Breast epithelium (tissue), 4 donors: Measurements from ENCODE around the gene TIMM10B. TPM values are rescaled to one million over a fixed set of nuclear protein-coding genes. Genes with fewer than 3 reads are reported as not detected.

Experiments used
- DNase-seq, 2 donors: peaks; one replicate each; pipeline ENCODE4 v3.0.0-alpha.2; 2019; ENCODE audit warnings: low spot score in 2 of 2
- H3K27ac ChIP-seq, 2 donors: fragments of 200-600 bp; sonication (generic) in 1 of 2; one replicate each; pipeline ENCODE4 v1.5.1; 2016 to 2019; ENCODE audit warnings: mild to moderate bottlenecking in 1 of 2
- H3K27me3 ChIP-seq, 2 donors: fragments of 200-600 bp; sonication (generic) in 1 of 2; one replicate each; pipeline versions ENCODE4 v1.5.1 to v1.6.0; 2017 to 2019; ENCODE audit warnings: control low read depth in 1 of 2, mild to moderate bottlenecking in 1 of 2
- H3K36me3 ChIP-seq: fragments of 200-600 bp; one replicate; pipeline ENCODE4 v1.5.1; 2019
- H3K4me1 ChIP-seq, 2 donors: fragments of 200-600 bp; sonication (generic); one replicate each; pipeline ENCODE4 v1.5.1; 2016 to 2019; ENCODE audit warnings: control low read depth in 1 of 2
- H3K4me3 ChIP-seq, 3 donors: fragments of 200-600 bp; sonication (generic); 1 replicate in 2 of 3; 2 replicates in 1 of 3; pipeline ENCODE4 v1.5.1; 2016 to 2019; ENCODE audit warnings: mild to moderate bottlenecking in 3 of 3, moderate library complexity in 2 of 3
- H3K9me3 ChIP-seq, 2 donors: fragments of 200-600 bp; sonication (generic) in 1 of 2; one replicate each; pipeline ENCODE4 v1.5.1; 2016 to 2019; ENCODE audit warnings: control low read depth in 1 of 2
- POLR2A ChIP-seq: fragments of 450-650 bp; IDR thresholded peaks from one replicate; pipeline ENCODE4 v1.6.1; 2016; ENCODE audit warnings: antibody characterized with exemption, mild to moderate bottlenecking, moderate library complexity
- POLR2AphosphoS5 ChIP-seq, 3 donors: sonication (generic); formaldehyde crosslinking; IDR thresholded peaks; one replicate each; pipeline ENCODE4 v1.6.1; 2017; ENCODE audit warnings: antibody characterized with exemption in 3 of 3
- intact Hi-C: fragments of 100-400 bp; cut with DNase I; formaldehyde crosslinking; loops from one replicate; pipeline ENCODE4 v1.15.1; 2023; ENCODE audit warnings: low total_unique reads
- total RNA-seq, 3 donors: library from RNA; depleted of rRNA; stranded (reverse); fragments of >200 nt; gene quantifications; one replicate each; pipeline ENCODE4 v1.1.0, GENCODE V29; 2016
- TF ChIP-seq, protein P1 (sequence below), 3 donors: fragments of 450-650 bp; IDR thresholded peaks; one replicate each; pipeline ENCODE4 v1.5.1; 2016 to 2017; ENCODE audit warnings: antibody characterized with exemption in 3 of 3, mild to moderate bottlenecking in 3 of 3, moderate library complexity in 3 of 3

TIMM10B gene
- total RNA-seq, 3 donors from 2014 or later, result 30.7 to 49.2 (median 39.3) TPM

DNA sequence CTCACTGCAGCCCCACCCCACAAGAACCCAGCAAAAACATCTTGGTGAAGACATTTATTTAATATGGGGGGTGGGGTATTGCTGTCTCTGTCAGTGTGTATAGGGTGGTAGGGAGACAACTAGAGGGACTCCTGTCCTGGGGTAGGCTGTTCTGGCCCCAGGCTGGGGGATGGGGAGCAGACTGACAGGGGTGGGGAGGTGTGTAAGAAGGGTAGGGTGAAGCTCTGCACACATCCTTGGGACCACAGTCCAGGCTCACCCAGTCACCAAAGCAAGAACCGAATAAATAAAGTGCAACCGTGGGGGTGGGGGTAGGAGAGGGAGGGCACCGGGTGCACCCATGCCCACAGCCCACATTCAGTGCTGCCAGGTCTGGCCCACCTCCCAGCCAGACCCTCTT lies 32.7 kb upstream of the TIMM10B start:
- H3K27me3 ChIP-seq, result no peaks in the 10 kb centered on the region
- TF ChIP-seq POLR2AphosphoS5 (IDR thresholded peaks at IDR 0.05) (no peak), POLR2A (no peak)
- TF ChIP-seq, protein P1, sequence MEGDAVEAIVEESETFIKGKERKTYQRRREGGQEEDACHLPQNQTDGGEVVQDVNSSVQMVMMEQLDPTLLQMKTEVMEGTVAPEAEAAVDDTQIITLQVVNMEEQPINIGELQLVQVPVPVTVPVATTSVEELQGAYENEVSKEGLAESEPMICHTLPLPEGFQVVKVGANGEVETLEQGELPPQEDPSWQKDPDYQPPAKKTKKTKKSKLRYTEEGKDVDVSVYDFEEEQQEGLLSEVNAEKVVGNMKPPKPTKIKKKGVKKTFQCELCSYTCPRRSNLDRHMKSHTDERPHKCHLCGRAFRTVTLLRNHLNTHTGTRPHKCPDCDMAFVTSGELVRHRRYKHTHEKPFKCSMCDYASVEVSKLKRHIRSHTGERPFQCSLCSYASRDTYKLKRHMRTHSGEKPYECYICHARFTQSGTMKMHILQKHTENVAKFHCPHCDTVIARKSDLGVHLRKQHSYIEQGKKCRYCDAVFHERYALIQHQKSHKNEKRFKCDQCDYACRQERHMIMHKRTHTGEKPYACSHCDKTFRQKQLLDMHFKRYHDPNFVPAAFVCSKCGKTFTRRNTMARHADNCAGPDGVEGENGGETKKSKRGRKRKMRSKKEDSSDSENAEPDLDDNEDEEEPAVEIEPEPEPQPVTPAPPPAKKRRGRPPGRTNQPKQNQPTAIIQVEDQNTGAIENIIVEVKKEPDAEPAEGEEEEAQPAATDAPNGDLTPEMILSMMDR (IDR thresholded peaks at IDR 0.05), result no peak
- no peaks in the 10 kb centered on the region for H3K9me3 ChIP-seq
- intact Hi-C loops, result no loop called here
- H3K27ac ChIP-seq, result no peak overlapping the region
- no peak overlapping the region for H3K4me3 ChIP-seq
- DNase-seq, result no peak
- H3K4me1 ChIP-seq, result no peaks in the 10 kb centered on the region
- H3K36me3 ChIP-seq, result no peaks in the 10 kb centered on the region

DNA sequence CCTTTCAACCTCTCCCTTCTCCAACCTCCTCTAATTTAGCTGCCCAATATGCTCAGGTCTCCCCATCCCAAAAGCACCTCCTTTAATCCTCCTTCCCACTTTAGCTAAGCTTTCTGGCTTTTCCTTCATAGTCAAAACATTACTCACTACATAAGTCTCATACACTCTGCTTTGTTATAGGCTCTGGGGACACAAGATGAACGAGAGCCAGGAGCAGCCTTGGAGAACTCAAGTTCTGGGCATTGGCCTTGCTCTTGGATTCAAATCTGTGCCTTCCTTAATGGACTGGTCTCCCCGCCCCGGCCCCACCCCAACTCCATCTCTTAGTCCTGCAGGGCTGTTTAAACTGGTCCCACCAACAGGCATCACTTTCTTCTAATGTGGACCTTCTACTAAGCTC lies 29.1 kb upstream of the TIMM10B start:
- no peak for DNase-seq
- Histone ChIP-seq H3K4me1 (no peaks in the 10 kb centered on the region), H3K27ac (no peak overlapping the region), H3K27me3 (no peaks in the 10 kb centered on the region), H3K36me3 (peaks cover 11% of the 10 kb centered on the region), H3K9me3 (no peaks in the 10 kb centered on the region), H3K4me3 (no peak overlapping the region)
- TF ChIP-seq POLR2AphosphoS5 (IDR thresholded peaks at IDR 0.05) (no peak), POLR2A (no peak)
- TF ChIP-seq, protein P1 (IDR thresholded peaks at IDR 0.05), result no peak
- intact Hi-C loops, result no loop called here

DNA sequence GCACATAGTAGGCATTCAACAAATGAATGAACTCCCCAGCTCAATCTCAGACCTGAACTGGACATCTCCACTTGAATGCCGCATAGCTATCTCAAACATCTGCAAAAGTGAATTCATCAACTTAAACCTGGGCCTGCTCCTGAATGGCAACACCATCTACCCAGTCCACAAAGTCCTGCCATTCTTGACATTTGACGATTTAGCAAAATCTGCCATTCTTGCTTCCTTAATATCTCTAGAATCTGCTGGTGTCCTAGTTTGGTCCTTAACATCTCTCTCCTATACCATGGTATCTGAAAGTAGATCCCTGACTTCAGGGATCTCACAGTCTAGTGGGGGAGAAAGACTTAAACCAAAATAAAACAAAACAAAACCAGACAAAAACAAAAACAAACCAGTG lies 28.1 kb upstream of the TIMM10B start:
- no peak for TF ChIP-seq POLR2A
- TF ChIP-seq POLR2AphosphoS5 (IDR thresholded peaks at IDR 0.05), result no peak
- TF ChIP-seq, protein P1 (IDR thresholded peaks at IDR 0.05), result no peak
- intact Hi-C loops, result no loop called here
- Histone ChIP-seq H3K4me1 (no peaks in the 10 kb centered on the region), H3K9me3 (no peaks in the 10 kb centered on the region), H3K27ac (no peak overlapping the region), H3K27me3 (no peaks in the 10 kb centered on the region), H3K36me3 (peaks cover 11% of the 10 kb centered on the region), H3K4me3 (no peak overlapping the region)
- no peak for DNase-seq

DNA sequence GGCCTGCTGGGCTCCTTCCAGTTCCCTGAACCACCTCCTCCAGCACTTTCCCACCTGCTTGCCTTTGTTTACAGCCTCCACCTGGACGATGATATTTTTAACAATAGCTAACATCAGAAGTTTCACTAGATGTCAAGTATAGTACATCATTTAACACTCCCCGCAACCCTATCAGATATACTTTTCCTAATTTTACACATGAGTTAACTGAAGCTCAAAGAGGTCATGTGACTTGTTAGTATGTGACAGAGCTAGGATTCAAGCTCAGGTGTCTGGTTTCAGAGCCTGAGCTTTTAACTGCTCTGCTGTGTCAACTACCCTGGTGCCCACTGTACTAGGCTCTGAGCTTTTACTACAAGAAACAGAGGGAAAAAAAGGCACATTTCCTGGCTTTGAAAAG lies 26.2 kb upstream of the TIMM10B start:
- H3K36me3 ChIP-seq, result peaks cover 11% of the 10 kb centered on the region
- DNase-seq, result no peak
- H3K27ac ChIP-seq, result no peak overlapping the region

DNA sequence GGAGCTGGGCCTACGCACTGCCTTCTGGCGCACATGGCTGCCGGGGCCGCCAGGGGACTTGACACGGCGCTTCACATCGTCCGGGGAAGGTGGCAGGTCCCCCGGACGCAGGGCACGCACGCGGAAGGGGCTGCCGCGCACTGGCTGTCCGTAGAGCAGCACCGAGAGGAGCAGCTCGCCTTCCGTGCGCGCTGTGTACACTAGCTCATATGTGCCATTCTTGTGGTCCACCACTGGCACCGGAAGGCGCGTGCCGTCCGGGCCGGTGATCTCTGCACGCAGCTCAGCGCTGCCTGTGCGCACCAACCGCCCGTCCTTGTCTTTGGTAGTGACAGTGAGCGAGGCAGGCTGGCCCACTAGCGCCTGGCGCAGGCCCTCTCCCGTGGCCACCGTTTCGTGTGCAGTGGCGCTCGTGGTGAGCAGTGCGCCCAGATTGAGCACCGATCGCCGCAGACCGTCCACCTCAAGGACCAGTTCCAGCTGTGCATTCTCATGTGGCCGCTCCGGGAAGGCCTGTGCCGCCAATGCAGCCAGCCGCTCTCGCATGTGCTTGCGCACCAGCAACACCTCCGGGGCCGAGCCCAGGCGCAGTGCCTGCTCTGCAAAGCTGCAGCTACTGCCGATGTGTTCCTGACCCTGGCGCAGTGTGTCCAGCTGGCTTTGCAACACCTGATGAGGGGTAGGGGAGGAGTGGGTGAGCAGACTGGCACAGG lies 24.8 kb upstream of the TIMM10B start:
- TF ChIP-seq POLR2A, result no peak
- TF ChIP-seq, protein P1 (IDR thresholded peaks at IDR 0.05), result no peak
- TF ChIP-seq POLR2AphosphoS5 (IDR thresholded peaks at IDR 0.05), result no peak
- Histone ChIP-seq H3K36me3 (peaks cover 11% of the 10 kb centered on the region), H3K4me1 (no peaks in the 10 kb centered on the region), H3K27ac (no peak overlapping the region), H3K27me3 (no peaks in the 10 kb centered on the region), H3K4me3 (no peak overlapping the region), H3K9me3 (no peaks in the 10 kb centered on the region)
- no peak for DNase-seq
- intact Hi-C loops, result no loop called here

More for the DNA sequence above, 26.2 kb upstream of the TIMM10B start:
- Histone ChIP-seq H3K27me3 (no peaks in the 10 kb centered on the region), H3K4me1 (no peaks in the 10 kb centered on the region), H3K9me3 (no peaks in the 10 kb centered on the region), H3K4me3 (no peak overlapping the region)
- TF ChIP-seq POLR2AphosphoS5 (IDR thresholded peaks at IDR 0.05), result no peak
- TF ChIP-seq, protein P1 (IDR thresholded peaks at IDR 0.05), result no peak
- no peak for TF ChIP-seq POLR2A
- intact Hi-C loops, result no loop called here
